D721Med (cell line): ENCODE measurements around the gene ATP8A2.

Experiments
- DNase-seq: peaks from one replicate; pipeline ENCODE4 v3.0.0; 2011; ENCODE audit warnings: low spot score; ENCODE audit not compliant: insufficient read length
- FAIRE-seq: peaks from 2 replicates; lab custom pipeline; 2011; peaks lifted over from hg19 to GRCh38; lab: Jason Lieb, UNC
- CTCF ChIP-seq: IDR thresholded peaks from 2 replicates; pipeline ENCODE4 v1.5.1; 2012; ENCODE audit warnings: mild to moderate bottlenecking, control low read depth; ENCODE audit not compliant: insufficient read depth; ENCODE audit errors: missing control alignments

The ATP8A2 gene

DNA sequence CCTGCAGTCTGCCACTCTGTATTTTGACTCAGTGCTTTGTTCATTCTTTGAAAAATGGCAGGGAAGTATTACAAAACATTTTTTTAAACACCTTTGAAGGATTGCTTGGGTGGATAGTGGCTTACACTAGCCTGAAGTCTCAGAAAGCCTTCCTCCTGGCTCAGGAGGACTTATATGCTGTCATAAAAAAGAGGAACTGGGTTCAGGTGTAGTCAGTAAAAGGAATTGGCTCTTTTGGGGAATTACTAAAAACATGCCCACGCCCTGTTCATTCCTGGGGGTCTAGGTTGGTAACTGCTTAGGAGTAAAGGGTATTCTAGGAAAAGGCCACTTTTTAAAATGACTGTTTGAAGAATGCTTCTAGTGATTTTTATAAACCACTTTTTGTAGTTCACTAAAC lies 493.2 kb downstream of the ATP8A2 start:
- no peak for DNase-seq
- no peak for TF ChIP-seq CTCF
- no peak for FAIRE-seq

DNA sequence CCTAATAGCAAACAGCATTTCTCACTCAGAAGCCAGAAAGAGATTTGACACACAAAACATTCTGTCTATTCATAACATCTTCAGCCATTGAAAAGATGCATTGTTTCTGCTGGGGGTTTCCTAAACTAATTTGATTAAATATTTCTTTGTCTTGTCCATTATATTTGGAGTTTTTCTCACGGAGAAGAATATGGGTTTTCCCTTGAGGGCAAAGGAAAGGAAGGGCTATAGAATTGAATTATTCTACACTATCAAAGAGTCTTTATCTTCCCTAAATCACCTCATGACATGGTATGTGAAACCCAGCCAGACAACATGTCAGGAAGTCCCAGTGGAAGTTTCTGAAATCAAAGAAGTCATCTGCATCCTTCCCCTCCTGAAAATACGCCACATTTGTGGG lies 493.6 kb downstream of the ATP8A2 start:
- TF ChIP-seq CTCF = no peak
- FAIRE-seq (no peak), DNase-seq (no peak)

GRCh38 chr13:25867038-25867437 lies 495.3 kb downstream of the ATP8A2 start:
- DNase-seq (no peak), FAIRE-seq (no peak)
- TF ChIP-seq CTCF = no peak

DNA sequence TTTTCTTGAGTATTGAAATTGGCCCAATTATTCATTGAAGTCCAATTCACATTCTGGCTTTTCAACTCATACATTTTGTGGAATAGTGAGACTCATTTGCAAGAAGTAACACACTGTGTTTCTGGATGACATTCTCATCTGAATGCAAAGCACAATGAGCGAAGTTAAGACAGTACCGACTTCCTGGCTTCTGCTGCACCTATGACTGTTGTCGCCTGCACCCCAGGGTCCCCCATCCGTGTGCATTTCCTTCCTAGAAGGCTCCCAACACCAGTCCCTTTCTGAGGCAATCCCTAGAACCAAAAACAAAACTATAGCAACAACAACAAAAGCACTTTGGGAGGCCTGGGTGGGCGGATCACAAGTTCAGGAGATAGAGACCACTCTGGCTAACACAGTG lies 496.7 kb downstream of the ATP8A2 start:
- no peak for DNase-seq
- no peak for TF ChIP-seq CTCF
- FAIRE-seq = no peak

GRCh38 chr13:25869941-25870340 lies 498.2 kb downstream of the ATP8A2 start:
- no peak for FAIRE-seq
- TF ChIP-seq CTCF = no peak
- no peak for DNase-seq

DNA sequence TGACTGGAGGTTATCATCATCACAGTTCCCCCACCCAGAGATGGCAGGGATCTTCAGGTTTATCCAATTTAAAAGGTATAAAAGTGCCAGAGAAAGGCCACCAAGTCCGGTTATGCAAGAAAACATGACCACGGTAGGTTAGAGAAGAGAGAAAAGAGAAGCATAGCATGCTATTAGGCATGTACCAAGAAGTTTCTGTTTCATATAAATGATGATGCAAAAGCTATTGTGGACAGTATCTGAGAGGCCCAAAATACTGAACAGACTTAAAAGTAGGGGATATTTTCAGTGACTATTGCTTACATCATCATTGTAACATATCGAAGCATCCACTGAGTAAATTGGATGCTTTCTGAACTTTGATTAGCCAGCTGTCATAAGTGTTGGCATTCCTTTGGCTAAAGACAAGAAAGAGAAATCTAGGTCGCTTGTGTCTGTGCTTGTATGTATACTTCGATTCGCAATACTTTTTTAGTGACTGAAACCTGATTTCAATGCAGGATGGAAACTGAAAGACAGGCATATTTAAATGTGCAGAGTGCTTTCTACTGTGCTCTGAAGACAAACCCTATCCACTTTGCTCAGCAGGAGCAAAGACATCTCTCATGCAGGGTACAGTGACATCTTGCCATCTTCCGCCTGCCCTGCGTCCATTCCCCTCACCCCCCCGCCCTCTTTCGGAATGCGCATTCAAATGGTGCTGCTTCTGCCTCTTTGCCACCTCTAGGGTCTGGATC lies 499.8 kb downstream of the ATP8A2 start:
- FAIRE-seq (no peak), DNase-seq (no peak)
- TF ChIP-seq CTCF = no peak

GRCh38 chr13:25872481-25873241 lies 500.9 kb downstream of the ATP8A2 start:
- no peak for DNase-seq
- no peak for TF ChIP-seq CTCF
- no peak for FAIRE-seq
